Measurements from ENCODE around the gene ZFHX3.

DNA sequence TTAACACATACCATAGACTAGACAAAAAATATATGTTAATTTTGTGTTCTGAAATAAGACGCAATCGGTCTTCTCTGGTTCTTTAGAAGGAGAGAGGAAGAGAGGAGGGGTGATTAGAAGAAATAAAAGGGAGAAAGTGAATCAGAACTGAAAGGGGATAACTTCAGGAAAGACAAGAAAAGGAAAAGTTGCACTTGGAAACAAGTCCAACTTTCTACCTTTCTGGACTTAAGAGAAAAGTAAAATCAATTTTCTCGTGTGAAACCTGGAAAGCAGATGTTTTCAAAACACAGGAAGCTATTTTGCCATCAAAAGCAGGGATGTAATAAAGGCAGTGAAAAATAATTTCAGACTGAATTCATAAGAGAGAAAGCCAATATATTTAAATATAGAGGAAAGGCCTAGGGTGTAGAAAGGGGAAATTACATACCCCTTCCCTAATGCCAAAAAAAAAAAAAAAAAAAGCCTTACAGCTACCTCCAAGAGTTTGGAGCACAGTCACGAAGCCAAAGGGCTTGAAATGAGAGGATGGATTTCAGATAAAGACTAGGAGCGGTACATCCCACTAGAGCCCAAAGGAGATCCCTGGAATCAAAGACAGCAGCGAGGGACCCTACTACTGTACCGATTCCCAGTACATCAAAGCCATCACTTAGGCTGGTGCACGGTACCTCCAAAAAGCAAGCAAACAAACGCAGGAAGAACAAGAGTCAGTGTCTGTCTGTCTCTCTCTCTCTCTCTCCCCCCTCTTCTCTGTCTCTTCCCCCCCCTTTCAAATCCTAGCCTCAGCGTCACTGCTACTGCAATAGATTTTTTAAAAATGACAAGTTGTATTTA lies 12.1 kb upstream of the ZFHX3 start:
- TF ChIP-seq CTCF (IDR thresholded peaks at IDR 0.05; ENCODE audit: poor library complexity, severe bottlenecking) (no peak), EZH2 (IDR thresholded peaks at IDR 0.05; ENCODE audit: borderline replicate concordance, insufficient read depth, low read length, poor library complexity, severe bottlenecking) (no peak)

Data from neural cell (in vitro differentiated cells).